Osteoblast (primary cell): ENCODE measurements around the gene LACTB. TPM values are rescaled to one million over a fixed set of nuclear protein-coding genes. Genes with fewer than 3 reads are reported as not detected.
"Not testable (repeated sequence)": the region's sequence is repeated elsewhere in the genome, so short reads cannot be mapped to it uniquely, and the experiment has no call there.

Experiments used
- DNase-seq: peaks from one replicate; pipeline ENCODE4 v3.0.0; 2011; ENCODE audit warnings: low spot score, mixed read lengths; ENCODE audit not compliant: insufficient read length; ENCODE audit errors: missing footprints
- H2AFZ ChIP-seq: 2 replicates; pipeline ENCODE4 v1.6.0; 2011; ENCODE audit warnings: mild to moderate bottlenecking, low read length
- H3K27ac ChIP-seq: 2 replicates; pipeline ENCODE4 v1.5.1; 2011; ENCODE audit warnings: mild to moderate bottlenecking, low read depth, low read length, moderate library complexity
- H3K27me3 ChIP-seq: 2 replicates; pipeline ENCODE4 v1.6.0; 2012; ENCODE audit warnings: mild to moderate bottlenecking, control low read depth, inconsistent platforms, low read length, moderate library complexity; ENCODE audit not compliant: insufficient read depth
- H3K36me3 ChIP-seq: 2 replicates; pipeline ENCODE4 v1.5.1; 2011; ENCODE audit warnings: mild to moderate bottlenecking, low read length, control low read depth, moderate library complexity; ENCODE audit not compliant: insufficient read depth
- H3K4me1 ChIP-seq: 2 replicates; pipeline ENCODE4 v1.5.1; 2011; ENCODE audit warnings: mild to moderate bottlenecking, low read length, control low read depth, moderate library complexity; ENCODE audit not compliant: insufficient read depth
- H3K4me2 ChIP-seq: 2 replicates; pipeline ENCODE4 v1.6.0; 2011; ENCODE audit warnings: mild to moderate bottlenecking, low read length; ENCODE audit not compliant: insufficient read depth
- H3K4me3 ChIP-seq: fragments of 200-600 bp; sonication (generic); 3 replicates; pipeline ENCODE4 v1.5.1; 2012; ENCODE audit warnings: mild to moderate bottlenecking, low read length, inconsistent platforms; ENCODE audit not compliant: insufficient read depth
- H3K79me2 ChIP-seq: 2 replicates; pipeline ENCODE4 v1.6.0; 2012; ENCODE audit warnings: mild to moderate bottlenecking, low read length, control low read depth, inconsistent platforms; ENCODE audit not compliant: insufficient read depth
- H3K9me3 ChIP-seq: 2 replicates; pipeline ENCODE4 v1.5.1; 2011; ENCODE audit warnings: low read depth, low read length, control low read depth
- H4K20me1 ChIP-seq: 2 replicates; pipeline ENCODE4 v1.6.0; 2012; ENCODE audit warnings: mild to moderate bottlenecking, low read length, control low read depth; ENCODE audit not compliant: insufficient read depth
- total RNA-seq: library from RNA; depleted of rRNA; stranded (reverse); fragments of >200 nt; gene quantifications from 2 replicates; pipeline ENCODE4 v1.2.3, GENCODE V29; 2012
- TF ChIP-seq, protein P1 (sequence below): IDR thresholded peaks from 2 replicates; pipeline ENCODE4 v1.5.1; 2011; ENCODE audit warnings: mild to moderate bottlenecking, low read depth, low read length, moderate library complexity; ENCODE audit errors: extremely low read depth

LACTB gene
- total RNA-seq, 1 donor = 52.8 TPM

DNA sequence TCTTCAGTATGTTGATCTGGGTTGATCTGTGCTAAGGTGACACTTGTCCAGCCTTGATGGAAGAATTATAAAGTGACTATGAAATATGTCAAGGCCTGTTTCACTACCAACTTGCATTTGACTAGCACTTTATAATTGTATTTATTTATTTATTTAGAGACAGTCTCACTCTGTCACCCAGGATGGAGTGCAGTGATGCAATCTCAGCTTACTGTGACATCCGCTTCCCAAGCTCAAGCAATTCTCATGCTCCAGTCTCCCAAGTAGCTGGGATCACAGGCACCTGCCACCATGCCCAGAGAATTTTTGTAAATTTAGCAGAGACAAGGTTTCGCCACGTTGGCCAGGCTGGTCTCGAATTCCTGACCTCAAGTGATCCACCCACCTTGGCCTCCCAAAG is 25.5 kb upstream of the LACTB start:
- Histone ChIP-seq H3K27me3 (no peaks in the 10 kb centered on the region), H3K36me3 (no peaks in the 10 kb centered on the region), H4K20me1 (no peaks in the 10 kb centered on the region), H3K9me3 (no peaks in the 10 kb centered on the region), H2AFZ (no peak overlapping the region), H3K4me3 (no peak overlapping the region), H3K4me2 (no peak overlapping the region), H3K4me1 (peaks cover 41% of the 10 kb centered on the region), H3K79me2 (no peaks in the 10 kb centered on the region), H3K27ac (peak overlapping the region; percentile 99)
- DNase-seq = no peak
- TF ChIP-seq, protein P1, sequence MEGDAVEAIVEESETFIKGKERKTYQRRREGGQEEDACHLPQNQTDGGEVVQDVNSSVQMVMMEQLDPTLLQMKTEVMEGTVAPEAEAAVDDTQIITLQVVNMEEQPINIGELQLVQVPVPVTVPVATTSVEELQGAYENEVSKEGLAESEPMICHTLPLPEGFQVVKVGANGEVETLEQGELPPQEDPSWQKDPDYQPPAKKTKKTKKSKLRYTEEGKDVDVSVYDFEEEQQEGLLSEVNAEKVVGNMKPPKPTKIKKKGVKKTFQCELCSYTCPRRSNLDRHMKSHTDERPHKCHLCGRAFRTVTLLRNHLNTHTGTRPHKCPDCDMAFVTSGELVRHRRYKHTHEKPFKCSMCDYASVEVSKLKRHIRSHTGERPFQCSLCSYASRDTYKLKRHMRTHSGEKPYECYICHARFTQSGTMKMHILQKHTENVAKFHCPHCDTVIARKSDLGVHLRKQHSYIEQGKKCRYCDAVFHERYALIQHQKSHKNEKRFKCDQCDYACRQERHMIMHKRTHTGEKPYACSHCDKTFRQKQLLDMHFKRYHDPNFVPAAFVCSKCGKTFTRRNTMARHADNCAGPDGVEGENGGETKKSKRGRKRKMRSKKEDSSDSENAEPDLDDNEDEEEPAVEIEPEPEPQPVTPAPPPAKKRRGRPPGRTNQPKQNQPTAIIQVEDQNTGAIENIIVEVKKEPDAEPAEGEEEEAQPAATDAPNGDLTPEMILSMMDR = no peak

DNA sequence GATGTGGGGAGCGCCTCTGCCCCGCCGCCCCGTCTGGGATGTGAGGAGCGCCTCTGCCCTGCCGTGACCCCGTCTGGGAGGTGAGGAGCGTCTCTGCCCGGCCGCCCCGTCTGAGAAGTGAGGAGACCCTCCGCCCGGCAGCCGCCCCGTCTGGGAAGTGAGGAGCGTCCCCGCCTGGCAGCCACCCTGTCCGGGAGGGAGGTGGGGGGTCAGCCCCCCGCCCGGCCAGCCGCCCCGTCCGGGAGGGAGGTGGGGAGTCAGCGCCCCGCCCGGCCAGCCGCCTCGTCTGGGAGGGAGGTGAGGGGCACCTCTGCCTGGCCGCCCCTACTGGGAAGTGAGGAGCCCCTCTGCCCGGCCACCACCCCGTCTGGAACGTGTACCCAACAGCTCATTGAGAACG is 22.8 kb upstream of the LACTB start:
- H3K36me3 ChIP-seq, H3K27ac ChIP-seq, H3K4me2 ChIP-seq, H3K27me3 ChIP-seq, H2AFZ ChIP-seq, H3K4me3 ChIP-seq, H4K20me1 ChIP-seq, H3K9me3 ChIP-seq, H3K79me2 ChIP-seq, DNase-seq: not testable (repeated sequence)
- peaks cover 33% of the 10 kb centered on the region for H3K4me1 ChIP-seq

DNA sequence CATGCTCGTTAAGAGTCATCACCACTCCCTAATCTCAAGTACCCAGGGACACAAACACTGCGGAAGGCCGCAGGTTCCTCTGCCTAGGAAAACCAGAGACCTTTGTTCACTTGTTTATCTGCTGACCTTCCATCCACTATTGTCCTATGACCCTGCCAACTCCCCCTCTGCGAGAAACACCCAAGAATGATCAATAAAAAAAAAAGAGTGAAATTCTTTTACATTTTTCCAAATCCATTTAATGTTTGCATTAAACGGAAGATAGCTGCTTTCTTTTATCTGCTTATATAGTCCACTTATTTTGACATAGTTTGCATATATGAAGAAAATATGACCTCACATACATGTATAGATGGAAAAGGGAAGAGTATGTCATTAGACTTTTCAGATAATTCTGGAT is 22.1 kb upstream of the LACTB start:
- not testable (repeated sequence) for H3K4me2 ChIP-seq, H3K27me3 ChIP-seq, H3K79me2 ChIP-seq, H4K20me1 ChIP-seq, H2AFZ ChIP-seq, H3K9me3 ChIP-seq, H3K27ac ChIP-seq, H3K36me3 ChIP-seq, DNase-seq, H3K4me3 ChIP-seq
- H3K4me1 ChIP-seq = peaks cover 32% of the 10 kb centered on the region

DNA sequence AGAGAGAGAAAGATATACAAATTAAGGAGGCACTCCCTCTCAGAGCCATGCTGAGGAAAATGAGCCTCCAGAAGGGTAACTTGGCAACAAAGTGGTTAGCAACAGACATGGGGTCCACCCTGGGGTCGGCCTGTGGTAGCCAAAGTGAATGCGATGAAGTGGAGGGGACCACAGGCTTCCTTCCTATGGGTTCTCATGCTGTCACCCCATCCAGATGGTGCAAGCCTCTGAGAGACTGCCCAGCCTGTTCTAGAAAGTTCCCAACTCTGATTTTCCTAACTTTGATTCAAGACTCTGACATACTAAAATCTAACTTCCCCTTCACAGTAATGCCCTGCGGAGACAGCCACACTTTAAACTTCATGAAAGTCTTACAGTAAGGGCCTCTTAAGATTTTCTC is 18.2 kb upstream of the LACTB start:
- no peaks in the 10 kb centered on the region for H3K9me3 ChIP-seq
- no peaks in the 10 kb centered on the region for H3K79me2 ChIP-seq
- H4K20me1 ChIP-seq = no peaks in the 10 kb centered on the region
- peaks cover 24% of the 10 kb centered on the region for H3K4me1 ChIP-seq
- H2AFZ ChIP-seq = no peak overlapping the region
- DNase-seq = no peak
- no peak overlapping the region for H3K4me3 ChIP-seq
- H3K27me3 ChIP-seq = no peaks in the 10 kb centered on the region
- H3K4me2 ChIP-seq = no peak overlapping the region
- TF ChIP-seq, protein P1 = no peak
- no peak overlapping the region for H3K27ac ChIP-seq
- no peaks in the 10 kb centered on the region for H3K36me3 ChIP-seq

DNA sequence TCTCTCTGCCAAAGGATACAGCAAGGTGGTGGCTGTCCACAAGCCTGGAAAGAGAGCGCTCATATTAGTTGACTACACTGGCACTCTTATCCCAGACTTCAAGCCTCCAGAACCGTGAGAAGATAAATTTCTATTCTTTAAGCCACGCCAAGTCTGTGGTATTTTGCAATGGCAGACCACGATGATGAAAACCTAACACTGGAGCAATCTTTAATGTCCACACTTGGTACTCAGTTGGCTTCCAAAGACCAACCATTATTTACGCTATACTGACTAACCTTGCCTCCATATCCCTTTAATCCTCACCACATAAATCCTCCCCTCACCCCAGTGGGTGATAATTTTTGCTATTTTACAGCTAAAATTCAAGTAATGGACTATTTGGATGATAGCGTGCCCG is 16.9 kb upstream of the LACTB start:
- TF ChIP-seq, protein P1 = no peak
- DNase-seq = no peak
- Histone ChIP-seq H3K27me3 (no peaks in the 10 kb centered on the region), H3K4me3 (no peak overlapping the region), H3K4me1 (peaks cover 30% of the 10 kb centered on the region), H4K20me1 (no peaks in the 10 kb centered on the region), H3K79me2 (no peaks in the 10 kb centered on the region), H3K4me2 (peak overlapping the region; percentile 16), H3K27ac (peak overlapping the region; percentile 78), H3K36me3 (no peaks in the 10 kb centered on the region), H2AFZ (peak overlapping the region; percentile 48), H3K9me3 (no peaks in the 10 kb centered on the region)

DNA sequence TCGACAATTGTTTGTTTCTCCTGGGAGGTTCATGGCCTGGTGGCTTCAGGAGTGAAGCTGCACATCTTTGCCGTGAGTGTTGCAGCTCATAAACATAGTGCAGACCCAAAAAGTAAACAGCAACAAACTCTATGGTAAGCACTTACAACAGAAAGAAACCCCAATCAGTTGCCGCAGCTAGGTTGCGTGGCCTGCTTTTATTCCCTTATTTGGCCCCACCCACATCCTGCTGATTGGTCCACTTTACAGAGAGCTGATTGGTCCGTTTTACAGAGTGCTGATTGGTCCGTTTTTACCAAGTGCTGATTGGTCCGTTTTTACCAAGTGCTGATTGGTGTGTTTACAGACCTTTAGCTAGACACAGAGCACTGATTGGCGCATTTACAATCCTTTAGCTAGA is 16.3 kb upstream of the LACTB start:
- peak overlapping the region; percentile 48 for H2AFZ ChIP-seq
- peak overlapping the region; percentile 16 for H3K4me2 ChIP-seq
- H4K20me1 ChIP-seq, H3K9me3 ChIP-seq, DNase-seq, H3K27me3 ChIP-seq, H3K79me2 ChIP-seq, H3K36me3 ChIP-seq, H3K4me3 ChIP-seq: not testable (repeated sequence)
- peak overlapping the region; percentile 78 for H3K27ac ChIP-seq
- peaks cover 36% of the 10 kb centered on the region for H3K4me1 ChIP-seq
